Adrenal gland (tissue), 12 donors: Measurements from ENCODE around the gene CFAP92. TPM values are rescaled to one million over a fixed set of nuclear protein-coding genes. Genes with fewer than 3 reads are reported as not detected.
"Not testable (repeated sequence)": the region's sequence is repeated elsewhere in the genome, so short reads cannot be mapped to it uniquely, and the experiment has no call there.

Source experiments
- DNase-seq, 7 donors: peaks; one replicate each; pipeline ENCODE4 v3.0.0-alpha.2; 2019 to 2020
- H3K27ac ChIP-seq, 5 donors: fragments of 200-600 bp; sonication (generic) in 4 of 5; 1 replicate in 3 of 5; 2 replicates in 2 of 5; pipeline versions ENCODE4 v1.5.1 to v1.8.0; 2016 to 2020; ENCODE audit warnings: mild to moderate bottlenecking in 1 of 5
- H3K27me3 ChIP-seq: fragments of 200-600 bp; 2 replicates; pipeline ENCODE4 v1.8.0; 2021
- H3K36me3 ChIP-seq, 2 donors: fragments of 200-600 bp; replicated peaks in 1 of 2; 1 replicate in 1 of 2; 2 replicates in 1 of 2; pipeline versions ENCODE4 v1.5.1 to v1.8.0; 2018 to 2022
- H3K4me1 ChIP-seq, 2 donors: fragments of 200-600 bp; replicated peaks in 1 of 2; 1 replicate in 1 of 2; 2 replicates in 1 of 2; pipeline versions ENCODE4 v1.5.1 to v1.8.0; 2018 to 2021
- H3K4me3 ChIP-seq, 4 donors: fragments of 200-600 bp; sonication (generic) in 3 of 4; one replicate each; pipeline ENCODE4 v1.5.1; 2016 to 2018
- H3K9me3 ChIP-seq, 3 donors: fragments of 200-600 bp; sonication (generic) in 1 of 3; replicated peaks in 1 of 3; 1 replicate in 2 of 3; 2 replicates in 1 of 3; pipeline versions ENCODE4 v1.5.1 to v1.8.0; 2016 to 2021
- CTCF ChIP-seq, 6 experiments: fragments of 450-650 bp in 4 of 6; fragments of 200-600 bp in 2 of 6; sonication (generic) in 1 of 6; IDR thresholded peaks; 1 replicate in 5 of 6; 2 replicates in 1 of 6; pipeline versions ENCODE4 v1.5.1 to v1.8.0; 2016 to 2021; ENCODE audit warnings: antibody characterized with exemption in 6 of 6, mild to moderate bottlenecking in 2 of 6, moderate library complexity in 1 of 6
- POLR2A ChIP-seq, 2 donors: fragments of 450-650 bp; IDR thresholded peaks; one replicate each; pipeline ENCODE4 v1.6.1; 2017; ENCODE audit warnings: antibody characterized with exemption in 2 of 2, mild to moderate bottlenecking in 2 of 2, moderate library complexity in 1 of 2
- WGBS, 4 donors: extraction: QIAGEN DNeasy Blood & Tissue Kit in 2 of 4; methylation state at CpG; one replicate each; pipeline versions ENCODE4 v1.1.5 to v1.1.7; 2013 to 2017; 5-methylcytosine and 5-hydroxymethylcytosine counted together
- intact Hi-C, 2 donors: fragments of 100-400 bp; cut with DNase I; formaldehyde crosslinking; loops; one replicate each; pipeline versions ENCODE4 v1.14.1 to v1.15.0; 2022 to 2023
- polyA plus RNA-seq, 3 donors: library from polyadenylated mRNA; stranded (reverse); fragments of 200-250 nt in 2 of 3; fragments of 350-450 nt in 1 of 3; fragmentation: Illumina TruSeq in 1 of 3; extraction: RNeasy Lipid Tissue Mini Kit (QIAGEN cat#74804) in 1 of 3; gene quantifications; one replicate each; pipeline ENCODE4 v1.2.3, GENCODE V29; 2013 to 2014
- total RNA-seq, 9 donors: library from RNA; depleted of rRNA in 4 of 9; stranded (reverse); fragments of >200 nt in 4 of 9; fragments of 120-200 nt in 1 of 9; fragmentation: NEBNext Ultra II Directional in 1 of 9; extraction: Animal tissue kit (Norgen Biotek cat#: 25700) in 1 of 9; gene quantifications; one replicate each; pipeline versions ENCODE4 v1.1.0 to v1.2.4, GENCODE V29; 2013 to 2023
- donor health status: healthy with polysubstance abuse.
- donor health status: Bipolar disorder and iron deficiency.
- donor health status: DM: yes; HTN: yes; CAD: no.
- donor health status: DM: no; HTN: no; CAD: no.
- donor health status: DM: no; HTN: no; CAD: no.
- donor health status: DM: yes; HTN: yes; CAD: no.

Gene CFAP92
- total and polyA plus RNA-seq, 12 donors, result 0.14 to 1.9 (median 0.48) TPM; not detected in 1

DNA sequence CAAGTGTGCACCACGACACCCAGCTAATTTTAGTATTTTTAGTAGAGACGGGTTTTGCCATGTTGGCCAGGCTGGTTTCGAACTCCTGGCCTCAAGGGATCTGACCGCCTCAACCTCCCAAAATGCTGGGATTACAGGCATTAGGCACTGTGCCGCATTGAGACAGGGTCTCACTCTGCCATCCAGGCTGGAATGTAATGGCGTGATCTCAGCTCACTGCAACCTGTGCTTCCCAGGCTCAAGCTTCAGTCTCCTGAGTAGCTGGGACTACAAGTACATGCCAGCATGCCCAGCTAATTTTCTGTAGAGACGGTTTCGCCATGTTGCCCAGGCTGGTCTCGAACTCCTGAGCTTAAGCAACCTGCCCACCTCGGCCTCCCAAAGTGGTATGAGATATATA lies 62.8 kb downstream of the CFAP92 start:
- Histone ChIP-seq H3K4me3 (no peak overlapping the region), H3K36me3 (no peaks in the 10 kb centered on the region), H3K9me3 (no peaks in the 10 kb centered on the region), H3K27ac (no peak overlapping the region), H3K27me3 (no peaks in the 10 kb centered on the region), H3K4me1 (no peaks in the 10 kb centered on the region)
- intact Hi-C loops, result no loop called here
- TF ChIP-seq POLR2A (IDR thresholded peaks at IDR 0.05) (no peak), CTCF (IDR thresholded peaks at IDR 0.05) (no peak)
- WGBS, 4 donors, result 77 to 91% (median 81%) methylated on average over 10 of the region's 10 CpGs
- DNase-seq, result peak in 1 of 7 donors; percentile 33

DNA sequence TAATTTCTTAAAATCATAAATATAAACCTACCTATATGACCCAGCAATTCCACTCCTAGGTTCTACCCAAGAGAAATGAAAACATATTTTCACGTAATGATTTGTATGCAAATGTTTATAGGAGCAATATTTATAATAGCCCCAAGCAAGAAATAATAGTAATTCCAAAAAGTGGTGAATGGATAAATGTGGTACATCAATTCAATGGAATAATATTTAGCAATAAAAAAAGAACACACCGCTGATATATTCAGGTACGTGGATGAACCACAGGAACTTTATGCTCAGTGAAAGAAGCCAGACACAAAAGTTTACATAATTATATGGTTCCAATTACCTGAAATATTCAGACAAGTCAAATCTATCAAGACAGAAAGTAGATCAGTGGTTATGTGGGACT lies 64.5 kb downstream of the CFAP92 start:
- Histone ChIP-seq H3K4me3 (no peak overlapping the region), H3K27ac (no peak overlapping the region), H3K4me1 (no peaks in the 10 kb centered on the region), H3K36me3 (no peaks in the 10 kb centered on the region), H3K9me3 (no peaks in the 10 kb centered on the region), H3K27me3 (no peaks in the 10 kb centered on the region)
- intact Hi-C loops, result no loop called here
- DNase-seq, result no peak
- 86 to 95% (median 89%) methylated on average over 3 of the region's 3 CpGs for WGBS, 4 donors
- TF ChIP-seq POLR2A (IDR thresholded peaks at IDR 0.05) (no peak), CTCF (IDR thresholded peaks at IDR 0.05) (no peak)

DNA sequence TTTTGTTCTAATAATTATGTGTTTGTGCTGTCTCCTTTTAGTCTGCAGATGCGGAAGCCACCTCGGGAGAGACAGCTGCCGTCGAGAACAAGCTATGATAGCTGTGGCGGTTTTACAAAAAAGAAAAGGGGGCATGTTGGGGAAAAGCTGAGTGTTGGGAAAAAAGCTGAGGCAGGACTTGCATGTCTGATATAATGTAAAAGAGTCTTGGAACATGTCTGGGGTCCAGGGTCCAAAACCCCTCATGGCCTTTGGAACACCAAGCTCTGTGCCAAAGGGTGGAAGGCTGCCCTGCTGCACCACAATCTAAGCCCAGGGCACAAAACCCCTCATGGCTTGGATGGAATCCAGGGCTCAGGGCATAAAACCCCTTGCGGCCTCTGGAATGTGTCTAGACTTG lies 69.9 kb downstream of the CFAP92 start:
- H3K27me3 ChIP-seq, H3K27ac ChIP-seq, intact Hi-C loops, H3K36me3 ChIP-seq, H3K9me3 ChIP-seq, H3K4me3 ChIP-seq, DNase-seq, H3K4me1 ChIP-seq: not testable (repeated sequence)
- WGBS, 4 donors, result 90 to 95% (median 91%) methylated on average over 6 of the region's 6 CpGs

GRCh38 chr3:128923576-128923975 lies 70.3 kb downstream of the CFAP92 start:
- intact Hi-C loops, result no loop called here
- TF ChIP-seq POLR2A (IDR thresholded peaks at IDR 0.05), result no peak
- no peak for TF ChIP-seq CTCF (IDR thresholded peaks at IDR 0.05)

GRCh38 chr3:128922804-128923459 lies 70.9 kb downstream of the CFAP92 start:
- H3K27me3 ChIP-seq, result no peaks in the 10 kb centered on the region
- H3K4me1 ChIP-seq, result no peaks in the 10 kb centered on the region
- TF ChIP-seq CTCF (IDR thresholded peaks at IDR 0.05) (no peak), POLR2A (IDR thresholded peaks at IDR 0.05) (no peak)
- WGBS, 4 donors, result 73 to 82% (median 77%) methylated on average over 10 of the region's 10 CpGs
- no peak overlapping the region for H3K4me3 ChIP-seq
- H3K9me3 ChIP-seq, result no peaks in the 10 kb centered on the region
- no peak overlapping the region for H3K27ac ChIP-seq
- no peaks in the 10 kb centered on the region for H3K36me3 ChIP-seq
- intact Hi-C loops, result no loop called here
- DNase-seq, result no peak

More at GRCh38 chr3:128923576-128923975, 70.3 kb downstream of the CFAP92 start:
- H3K4me3 ChIP-seq, result no peak overlapping the region
- DNase-seq, result no peak
- H3K4me1 ChIP-seq, result no peaks in the 10 kb centered on the region
- no peaks in the 10 kb centered on the region for H3K36me3 ChIP-seq
- no peaks in the 10 kb centered on the region for H3K27me3 ChIP-seq
- H3K9me3 ChIP-seq, result no peaks in the 10 kb centered on the region
- no peak overlapping the region for H3K27ac ChIP-seq
- WGBS, 4 donors, result 69 to 92% (median 80%) methylated on average over 2 of the region's 2 CpGs
